Measurements from ENCODE around the gene CIROP.
A peak's percentile ranks its signal among the peaks of the same experiment; 100 is the strongest.

The CIROP gene

GRCh38 chr14:23091294-23092225, 13.2 kb downstream of the CIROP start:
- no peak for FAIRE-seq

GRCh38 chr14:23090254-23090636, 14.5 kb downstream of the CIROP start:
- FAIRE-seq: no peak

GRCh38 chr14:23089498-23090253, 15.1 kb downstream of the CIROP start:
- FAIRE-seq: no peak

GRCh38 chr14:23086565-23086964, 18.2 kb downstream of the CIROP start:
- no peak for FAIRE-seq

GRCh38 chr14:23085458-23085857, 19.3 kb downstream of the CIROP start:
- FAIRE-seq: no peak

- no peak for FAIRE-seq
These were observed 24.3 kb downstream of the CIROP start for GRCh38 chr14:23080474-23080873.

GRCh38 chr14:23079716-23080115, 25.1 kb downstream of the CIROP start:
- no peak for FAIRE-seq

GRCh38 chr14:23078692-23079116, 26.1 kb downstream of the CIROP start:
- no peak for FAIRE-seq

GRCh38 chr14:23077962-23078361, 26.8 kb downstream of the CIROP start:
- no peak for FAIRE-seq

- FAIRE-seq: no peak
These were observed 27.9 kb downstream of the CIROP start for GRCh38 chr14:23076785-23077408.

GRCh38 chr14:23074906-23075305, 29.9 kb downstream of the CIROP start:
- no peak for FAIRE-seq

GRCh38 chr14:23071921-23072539, 32.8 kb downstream of the CIROP start:
- FAIRE-seq: no peak

GRCh38 chr14:23071244-23071920, 33.4 kb downstream of the CIROP start:
- FAIRE-seq: no peak

- FAIRE-seq: no peak
These were observed 34.3 kb downstream of the CIROP start for GRCh38 chr14:23070262-23071129.

GRCh38 chr14:23069413-23069806, 35.4 kb downstream of the CIROP start:
- FAIRE-seq: no peak

- peak; percentile 71 for FAIRE-seq
These were observed 35.9 kb downstream of the CIROP start for GRCh38 chr14:23068789-23069412.

- no peak for FAIRE-seq
These were observed 36.7 kb downstream of the CIROP start for GRCh38 chr14:23067847-23068788.

GRCh38 chr14:23066855-23067744, 37.7 kb downstream of the CIROP start:
- no peak for FAIRE-seq

GRCh38 chr14:23066368-23066767, 38.4 kb downstream of the CIROP start:
- no peak for FAIRE-seq
